ENCODE measurements around the gene MTREX.

The MTREX gene

GRCh38 chr5:55307383-55308253 is at the start of gene MTREX, which contains the start of gene DHX29:
TSS of gene MTREX (plus strand) at chr5:55307989. CDS start at chr5:55308014, 25 bp downstream.
TSS of gene DHX29 (minus strand) at chr5:55307694. CDS start at chr5:55307573, 121 bp downstream.
- TF ChIP-seq CTCF (conservative IDR thresholded peaks at IDR 0.05) = no peak
- TF ChIP-seq ZFX (IDR thresholded peaks at IDR 0.05) = peak; percentile 97
- H3K27ac ChIP-seq = peak within 1 kb of the TSS; percentile 80

GRCh38 chr5:55258339-55258738 is 49.5 kb upstream of the MTREX start:
- no peak for TF ChIP-seq ZFX (IDR thresholded peaks at IDR 0.05)
- TF ChIP-seq CTCF (conservative IDR thresholded peaks at IDR 0.05) = no peak
- H3K27ac ChIP-seq = no peak overlapping the region

- TF ChIP-seq ZFX (IDR thresholded peaks at IDR 0.05) = no peak
- no peak for TF ChIP-seq CTCF (conservative IDR thresholded peaks at IDR 0.05)
- no peak overlapping the region for H3K27ac ChIP-seq
These were observed 31.0 kb upstream of the MTREX start for GRCh38 chr5:55276771-55277170.

GRCh38 chr5:55278778-55279177 is 29.0 kb upstream of the MTREX start:
- TF ChIP-seq ZFX (IDR thresholded peaks at IDR 0.05) = no peak
- no peak for TF ChIP-seq CTCF (conservative IDR thresholded peaks at IDR 0.05)
- no peak overlapping the region for H3K27ac ChIP-seq

GRCh38 chr5:55286411-55286933 is 21.3 kb upstream of the MTREX start:
- TF ChIP-seq CTCF (conservative IDR thresholded peaks at IDR 0.05) (no peak), ZFX (IDR thresholded peaks at IDR 0.05) (no peak)
- H3K27ac ChIP-seq = no peak overlapping the region

GRCh38 chr5:55289808-55290207 is 18.0 kb upstream of the MTREX start:
- no peak overlapping the region for H3K27ac ChIP-seq
- TF ChIP-seq CTCF (conservative IDR thresholded peaks at IDR 0.05) (no peak), ZFX (IDR thresholded peaks at IDR 0.05) (no peak)

GRCh38 chr5:55290991-55291390 is 16.8 kb upstream of the MTREX start:
- TF ChIP-seq CTCF (conservative IDR thresholded peaks at IDR 0.05) (no peak), ZFX (IDR thresholded peaks at IDR 0.05) (no peak)
- H3K27ac ChIP-seq = no peak overlapping the region

Measured in C4-2B (cell line).